GM19328 (cell line): Measurements from ENCODE around the gene ABHD18.
A peak's percentile ranks its signal among the peaks of the same experiment; 100 is the strongest.
"Not testable (repeated sequence)": the region's sequence is repeated elsewhere in the genome, so short reads cannot be mapped to it uniquely, and the experiment has no call there.

ENCODE experiments used
- ATAC-seq: cut with Tn5 transposase; IDR thresholded peaks from one replicate; pipeline ENCODE4 v1.9.1; 2021; ENCODE audit warnings: mild to moderate bottlenecking, moderate library complexity; ENCODE audit not compliant: unreplicated experiment

The ABHD18 gene

DNA sequence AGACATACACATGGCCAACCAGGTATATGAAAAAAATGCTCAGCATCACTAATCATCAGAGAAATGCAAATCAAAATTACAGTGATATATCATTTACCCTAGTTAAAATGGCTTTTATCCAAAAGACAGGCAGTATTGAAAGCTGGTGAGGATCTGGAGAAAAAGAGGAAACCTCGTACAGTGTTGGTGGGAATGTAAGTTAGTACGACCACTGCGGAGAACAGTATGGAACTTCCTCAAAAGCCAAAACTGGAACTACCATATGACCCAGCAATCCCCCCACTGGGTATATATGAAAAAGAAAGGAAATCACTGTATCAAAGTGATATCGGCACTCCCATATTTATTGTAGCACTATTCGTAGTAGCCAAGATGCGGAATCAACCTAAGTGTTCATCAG lies 23.4 kb downstream of the ABHD18 start:
- ATAC-seq = no peak

DNA sequence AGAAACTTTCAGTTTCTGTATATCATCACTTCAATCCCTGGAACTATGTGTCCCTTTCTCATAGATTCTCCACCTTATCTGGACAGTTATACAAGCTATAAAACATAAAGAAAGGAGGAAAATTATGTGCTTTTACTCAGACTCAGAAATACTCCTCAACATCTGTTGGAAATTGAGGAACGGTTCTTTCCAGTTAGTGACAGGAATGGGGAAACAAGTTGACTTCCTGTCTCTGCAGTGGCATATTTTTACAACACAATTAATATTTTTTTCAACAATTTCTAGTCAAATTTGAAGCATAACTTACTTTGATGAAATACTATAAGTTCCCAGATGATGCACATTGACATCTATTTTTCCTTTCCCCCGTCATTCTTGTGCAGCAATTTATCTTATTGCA lies 27.9 kb downstream of the ABHD18 start:
- ATAC-seq = no peak

DNA sequence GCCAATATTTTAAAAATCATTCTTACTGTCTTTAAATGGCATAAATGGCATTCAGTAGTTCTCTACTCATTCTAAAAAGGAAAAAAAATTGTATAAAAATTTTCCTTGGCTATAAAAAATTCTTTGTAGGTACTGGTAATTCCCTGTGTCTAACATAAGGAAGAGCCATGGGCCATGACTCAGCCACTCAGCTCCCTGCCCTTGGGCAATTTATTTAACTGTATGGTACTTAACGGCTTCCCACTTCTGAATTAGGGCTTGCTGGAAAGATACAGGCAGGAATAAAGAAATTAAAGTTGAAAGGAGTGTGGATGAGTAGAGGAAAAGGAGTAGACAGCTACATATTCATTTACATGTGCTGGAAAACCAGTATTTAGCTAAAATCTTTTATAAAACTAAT lies 30.6 kb downstream of the ABHD18 start:
- no peak for ATAC-seq

DNA sequence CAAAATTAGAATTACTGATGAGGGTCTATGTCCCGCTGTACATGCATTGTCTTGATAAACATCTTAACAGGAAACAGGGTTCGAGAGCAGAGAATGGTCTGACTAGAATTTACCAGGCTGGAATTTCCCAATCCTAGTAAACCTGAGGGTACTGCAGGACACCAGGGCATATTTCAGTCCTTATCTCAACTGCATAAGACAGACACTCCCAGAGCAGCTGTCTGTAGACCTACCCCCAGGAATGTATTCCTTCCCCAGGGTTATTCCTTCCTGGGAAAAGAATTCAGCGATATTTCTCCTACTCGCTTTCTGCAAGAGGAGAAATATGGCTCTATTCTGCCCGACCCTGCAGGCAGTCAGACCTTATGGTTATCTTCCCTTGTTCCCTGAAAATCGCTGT lies 31.3 kb downstream of the ABHD18 start:
- ATAC-seq = not testable (repeated sequence)

DNA sequence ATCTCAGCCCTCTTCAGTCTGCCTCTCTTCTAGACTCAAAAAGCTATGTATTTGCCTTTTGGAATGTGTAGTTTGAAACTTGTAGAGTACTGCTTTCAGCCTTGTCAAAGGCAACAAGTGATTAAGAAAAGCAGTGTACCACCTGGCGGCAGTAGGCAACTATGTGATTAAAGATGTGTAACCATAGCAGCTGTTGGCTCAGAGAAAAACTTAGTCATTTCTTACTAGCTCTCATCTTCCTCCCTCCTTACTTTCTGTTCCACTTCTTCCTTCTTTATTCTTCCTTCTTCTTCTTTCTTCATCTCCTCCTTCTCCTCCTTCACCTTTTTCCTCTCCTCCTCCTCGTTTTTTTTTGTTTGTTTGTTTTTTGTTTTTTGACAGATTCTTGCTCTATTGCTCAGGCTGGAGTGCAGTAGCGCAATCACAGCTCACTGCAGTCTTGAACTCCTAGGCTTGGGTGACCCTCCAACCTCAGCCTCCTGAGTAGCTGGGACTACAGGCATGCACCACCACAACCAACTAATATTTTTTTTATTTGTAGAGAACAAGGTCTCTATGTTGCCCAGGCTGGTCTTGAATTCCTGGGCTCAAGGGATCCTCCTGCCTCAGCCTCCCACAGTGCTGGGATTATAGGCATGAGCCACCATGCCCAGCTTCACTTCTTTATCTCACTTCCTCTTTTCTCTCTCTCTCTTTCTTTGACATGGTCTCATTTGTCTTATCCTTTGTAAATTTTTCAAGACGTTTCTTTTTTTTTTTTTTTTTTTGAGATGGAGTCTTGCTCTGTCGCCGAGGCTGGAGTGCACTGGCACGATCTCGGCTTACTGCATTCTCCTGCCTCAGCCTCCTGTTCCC lies 32.6 kb downstream of the ABHD18 start:
- ATAC-seq = peak; percentile 98

DNA sequence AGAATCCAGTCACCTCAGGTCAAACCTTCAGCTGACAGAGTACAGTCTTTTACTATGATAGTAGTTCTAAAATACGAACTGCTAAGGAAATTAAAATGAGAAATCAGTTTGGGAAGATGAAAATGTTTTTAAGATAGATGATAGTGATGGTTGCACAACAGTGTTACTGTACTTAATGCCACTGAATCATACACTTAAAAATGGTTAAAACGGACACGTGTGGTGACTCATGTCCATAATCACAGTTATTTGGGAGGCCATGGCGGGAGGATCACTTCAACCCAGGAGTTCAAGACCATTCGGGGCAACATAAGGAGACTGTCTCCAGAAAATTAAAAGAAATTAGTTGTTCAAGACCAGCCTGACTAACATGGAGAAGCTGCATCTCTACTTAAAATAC lies 41.4 kb downstream of the ABHD18 start:
- ATAC-seq = no peak

DNA sequence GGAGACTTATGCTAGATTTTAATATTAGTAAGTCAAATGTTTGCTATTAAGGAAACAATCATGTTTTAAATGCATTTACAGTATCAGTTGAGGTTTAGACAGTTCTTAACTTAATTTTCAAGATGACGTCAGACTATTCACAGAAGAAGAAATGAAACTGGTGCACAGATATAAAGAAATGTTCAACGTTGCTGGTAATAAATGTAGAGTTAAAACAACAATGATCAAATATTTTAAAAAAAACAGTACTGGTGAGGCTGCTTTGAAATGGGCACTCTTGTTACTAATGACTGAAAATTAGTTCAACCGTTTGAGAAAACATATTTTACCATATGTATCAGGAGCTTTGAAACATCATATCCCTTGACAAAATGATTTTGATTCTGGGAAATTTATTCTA lies 44.2 kb downstream of the ABHD18 start:
- no peak for ATAC-seq

DNA sequence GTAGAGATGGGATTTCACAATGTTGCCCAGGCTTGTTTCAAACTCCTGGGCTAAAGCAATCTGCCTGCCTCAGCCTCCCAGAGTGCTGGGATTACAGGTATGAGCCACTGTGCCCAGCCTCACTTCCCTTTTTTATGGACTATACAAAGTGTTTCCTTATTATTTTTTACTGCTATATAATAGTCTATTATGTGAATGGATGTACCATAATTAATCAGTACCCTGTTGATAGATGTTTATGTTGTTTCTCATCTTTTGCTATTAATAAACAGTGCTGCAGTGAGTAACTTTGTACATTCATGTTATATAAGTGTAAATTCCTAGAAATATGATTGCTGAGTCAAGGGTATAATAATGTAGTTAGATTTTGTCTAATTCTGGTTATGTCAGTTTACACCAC lies 60.1 kb downstream of the ABHD18 start:
- ATAC-seq = no peak

DNA sequence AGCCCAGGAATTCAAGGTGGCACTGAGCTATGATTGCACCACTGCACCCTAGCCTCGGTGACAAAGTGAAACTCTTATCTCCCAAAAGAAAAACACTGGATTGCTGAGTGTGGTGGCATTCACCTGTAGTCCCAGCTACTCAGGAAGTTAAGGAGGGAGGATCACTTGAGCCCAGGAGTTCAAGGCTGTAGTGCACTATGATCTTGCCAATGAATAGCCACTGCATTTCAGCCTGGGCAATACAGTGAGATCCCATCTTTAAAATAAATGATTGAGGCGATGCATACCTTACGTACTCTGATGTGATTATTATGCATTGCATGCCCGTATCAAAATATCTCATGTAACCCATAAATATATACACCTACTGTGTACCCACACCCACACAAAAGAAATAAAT lies 64.7 kb downstream of the ABHD18 start:
- ATAC-seq = no peak

DNA sequence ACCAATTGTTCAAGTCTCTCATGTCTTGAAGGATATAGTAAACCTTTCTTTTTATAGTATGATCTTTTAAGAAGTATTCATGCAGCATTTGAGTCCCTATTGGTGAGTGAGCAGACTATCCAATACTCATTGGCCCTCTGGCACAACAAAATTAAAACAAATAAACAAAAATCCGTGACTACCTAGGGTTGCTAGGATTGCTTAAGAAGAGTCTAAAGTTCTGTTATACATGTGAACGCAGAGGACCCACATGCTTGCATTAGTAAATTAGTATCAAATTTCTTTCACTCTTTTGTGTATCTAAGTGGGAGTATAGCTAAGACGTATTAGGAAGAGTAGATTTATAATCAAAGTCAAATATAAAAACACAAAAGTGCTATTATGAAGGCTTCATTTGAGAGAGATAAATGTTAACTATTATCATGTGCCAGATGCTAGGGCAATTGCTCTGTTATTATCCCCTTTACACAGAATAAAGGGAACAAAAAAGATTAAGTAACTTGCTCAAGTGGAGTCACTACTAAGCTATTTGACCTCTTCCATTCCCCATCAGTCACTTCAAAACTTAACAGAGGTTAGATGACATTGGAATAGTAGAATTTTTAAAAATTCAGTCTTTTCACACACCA lies 66.7 kb downstream of the ABHD18 start:
- no peak for ATAC-seq

DNA sequence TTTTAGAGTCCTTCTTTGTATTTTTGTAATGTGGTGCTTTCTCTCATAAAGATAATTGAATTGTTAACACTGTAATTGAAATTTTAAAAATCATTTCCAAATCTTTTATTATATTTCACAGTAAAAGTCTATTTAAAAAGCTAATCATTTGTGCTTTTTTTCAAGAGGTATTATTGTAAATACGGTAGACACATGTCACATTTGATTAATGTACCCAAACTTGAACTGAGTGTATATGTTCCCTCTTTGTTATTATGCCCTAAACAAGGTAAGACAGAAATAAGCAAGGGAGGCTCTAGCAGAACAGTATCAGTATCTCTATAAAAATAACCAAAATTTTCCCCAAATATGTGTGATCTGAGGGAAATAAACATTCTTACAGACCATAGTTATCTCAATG lies 74.4 kb downstream of the ABHD18 start:
- no peak for ATAC-seq

DNA sequence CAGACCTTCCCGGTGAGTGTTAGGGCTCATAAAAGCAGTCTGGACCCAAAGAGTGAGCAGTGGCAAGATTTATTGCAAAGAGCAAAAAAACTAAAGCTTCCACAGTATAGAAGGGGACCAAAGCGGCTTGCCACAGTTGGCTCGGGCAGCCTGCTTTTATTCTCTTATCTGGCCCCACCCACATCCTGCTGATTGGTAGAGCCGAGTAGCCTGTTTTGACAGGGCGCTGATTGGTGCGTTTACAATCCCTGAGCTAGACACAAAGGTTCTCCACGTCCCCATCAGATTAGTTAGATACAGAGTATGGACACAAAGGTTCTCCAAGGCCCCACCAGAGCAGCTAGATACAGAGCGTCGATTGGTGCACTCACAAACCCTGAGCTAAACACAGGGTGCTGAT lies 81.8 kb downstream of the ABHD18 start:
- not testable (repeated sequence) for ATAC-seq

DNA sequence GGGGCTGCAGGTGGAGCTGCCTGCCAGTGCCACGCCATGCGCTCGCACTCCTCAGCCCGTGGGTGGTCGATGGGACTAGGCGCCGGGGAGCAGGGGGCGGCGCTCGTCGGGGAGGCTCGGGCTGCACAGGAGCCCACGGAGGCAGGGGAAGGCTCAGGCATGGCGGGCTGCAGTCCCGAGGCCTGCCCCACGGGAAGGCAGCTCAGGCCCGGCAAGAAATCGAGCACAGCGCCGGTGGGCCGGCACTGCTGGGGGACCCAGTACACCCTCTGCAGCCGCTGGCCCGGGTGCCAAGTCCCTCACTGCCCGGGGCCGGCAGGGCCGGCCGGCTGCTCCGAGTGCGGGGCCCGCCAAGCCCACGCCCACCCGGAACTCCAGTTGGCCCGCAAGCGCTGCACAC lies 82.3 kb downstream of the ABHD18 start:
- ATAC-seq = not testable (repeated sequence)

DNA sequence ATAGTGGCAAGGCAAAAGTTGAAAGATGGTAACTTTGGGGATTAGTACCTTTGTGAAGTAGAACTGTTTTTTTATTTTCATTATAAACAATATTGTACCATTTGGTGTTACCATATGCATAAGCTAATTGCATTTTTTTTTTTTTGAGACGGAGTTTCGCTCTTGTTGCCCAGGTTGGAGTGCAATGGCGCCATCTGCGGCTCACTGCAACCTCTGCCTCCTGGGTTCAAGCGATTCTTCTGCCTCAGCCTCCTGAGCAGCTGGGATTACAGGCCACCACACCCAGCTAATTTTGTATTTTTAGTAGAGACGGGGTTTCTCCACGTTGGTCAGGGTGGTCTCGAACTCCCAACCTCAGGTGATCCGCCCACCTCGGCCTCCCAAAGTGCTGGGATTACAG lies 86.0 kb downstream of the ABHD18 start:
- not testable (repeated sequence) for ATAC-seq

DNA sequence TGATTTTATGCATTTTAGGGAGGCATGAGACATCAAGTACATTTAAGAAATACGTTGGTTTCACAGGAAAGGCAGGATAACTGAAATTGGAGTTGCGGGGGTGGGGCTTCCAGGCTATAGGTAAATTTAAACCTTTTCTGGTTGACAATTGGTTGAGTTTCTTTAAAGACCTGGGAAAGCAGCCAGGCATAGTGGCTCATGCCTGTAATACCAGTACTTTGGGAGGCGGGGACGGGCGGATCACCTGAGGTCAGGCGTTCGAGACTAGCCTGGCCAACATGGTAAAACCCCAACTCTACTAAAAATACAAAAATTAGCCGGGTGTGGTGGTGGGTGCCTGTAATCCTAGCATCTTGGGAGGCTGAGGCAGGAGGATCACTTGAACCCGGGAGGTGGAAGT lies 89.7 kb downstream of the ABHD18 start:
- ATAC-seq = not testable (repeated sequence)

DNA sequence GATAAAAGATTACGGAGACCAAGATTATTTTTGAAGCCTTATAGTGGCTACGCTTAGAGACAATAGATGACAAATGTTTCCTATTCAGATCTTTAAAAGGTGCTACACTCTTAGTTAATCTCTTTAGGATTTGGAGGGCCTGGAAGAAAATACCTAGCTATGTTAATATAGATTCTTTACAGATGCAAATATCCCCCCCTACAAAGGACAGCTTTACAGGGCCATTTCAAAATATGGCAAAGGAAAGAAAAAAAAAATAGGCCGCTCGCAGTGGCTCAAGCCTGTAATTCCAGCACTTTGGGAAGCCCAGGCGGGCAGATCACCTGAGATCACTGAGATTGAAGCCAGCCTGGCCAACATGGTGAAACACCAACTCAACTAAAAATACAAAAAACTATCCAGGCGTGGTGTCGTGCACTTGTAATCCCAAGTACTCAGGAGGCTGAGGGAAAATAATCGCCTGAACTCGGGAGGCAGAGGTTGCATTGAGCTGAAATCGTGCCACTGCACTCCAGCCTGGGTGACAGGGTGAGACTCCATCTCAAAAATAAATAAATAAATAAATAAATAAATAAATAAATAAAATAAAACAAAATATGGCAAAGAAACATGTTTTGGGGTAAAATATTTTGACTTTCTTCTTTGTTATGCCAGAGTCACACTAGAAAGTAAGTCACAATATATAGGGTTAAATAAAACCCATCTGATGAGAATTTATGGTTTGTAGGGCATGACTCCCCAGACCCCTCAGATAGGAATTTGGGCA lies 90.4 kb downstream of the ABHD18 start:
- ATAC-seq = not testable (repeated sequence)

DNA sequence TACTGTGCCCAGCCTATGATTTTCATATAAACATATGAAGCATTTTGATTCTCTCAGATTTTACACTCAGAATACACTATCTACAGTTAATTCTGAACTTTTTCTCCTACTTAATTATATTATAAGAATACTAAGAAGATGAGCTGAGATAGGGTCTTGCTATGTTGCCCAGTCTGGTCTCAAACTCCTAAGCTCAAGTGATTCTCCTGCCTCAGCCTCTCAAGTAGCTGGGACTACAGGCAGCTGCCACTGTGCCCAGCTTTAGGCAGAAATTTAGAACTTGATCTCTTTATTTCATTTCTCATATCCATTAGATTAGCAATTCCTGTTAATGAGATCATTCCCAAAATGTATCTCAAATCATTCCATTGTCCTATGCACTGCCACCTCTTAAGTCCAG lies 91.2 kb downstream of the ABHD18 start:
- no peak for ATAC-seq

DNA sequence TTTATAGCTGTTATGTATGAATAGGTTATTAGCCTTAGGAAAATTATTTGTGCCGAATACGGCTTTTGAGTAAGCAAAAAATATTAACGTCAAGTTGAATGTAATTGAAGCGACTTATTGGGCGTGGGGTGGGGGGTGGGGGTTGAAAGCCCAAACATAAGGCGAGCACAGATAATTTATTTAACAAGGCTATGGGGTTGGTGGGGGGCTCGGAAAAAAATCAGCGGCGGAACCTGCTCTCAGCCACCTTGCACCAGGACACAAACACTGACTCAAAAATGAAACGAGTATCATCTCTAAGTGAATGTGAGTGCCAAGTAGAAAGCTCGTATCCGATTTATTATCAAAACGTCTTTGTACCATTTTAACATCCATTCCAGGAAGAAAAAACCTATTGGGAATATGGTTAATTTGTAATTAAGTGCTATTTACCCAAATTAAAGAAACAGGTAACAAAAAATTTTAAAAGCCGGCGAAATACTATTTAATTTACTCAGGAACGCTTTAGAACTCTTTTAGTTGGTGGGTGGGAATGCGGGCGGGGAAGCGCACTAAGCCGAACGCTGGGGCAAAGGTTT lies 95.0 kb downstream of the ABHD18 start:
- ATAC-seq = no peak

DNA sequence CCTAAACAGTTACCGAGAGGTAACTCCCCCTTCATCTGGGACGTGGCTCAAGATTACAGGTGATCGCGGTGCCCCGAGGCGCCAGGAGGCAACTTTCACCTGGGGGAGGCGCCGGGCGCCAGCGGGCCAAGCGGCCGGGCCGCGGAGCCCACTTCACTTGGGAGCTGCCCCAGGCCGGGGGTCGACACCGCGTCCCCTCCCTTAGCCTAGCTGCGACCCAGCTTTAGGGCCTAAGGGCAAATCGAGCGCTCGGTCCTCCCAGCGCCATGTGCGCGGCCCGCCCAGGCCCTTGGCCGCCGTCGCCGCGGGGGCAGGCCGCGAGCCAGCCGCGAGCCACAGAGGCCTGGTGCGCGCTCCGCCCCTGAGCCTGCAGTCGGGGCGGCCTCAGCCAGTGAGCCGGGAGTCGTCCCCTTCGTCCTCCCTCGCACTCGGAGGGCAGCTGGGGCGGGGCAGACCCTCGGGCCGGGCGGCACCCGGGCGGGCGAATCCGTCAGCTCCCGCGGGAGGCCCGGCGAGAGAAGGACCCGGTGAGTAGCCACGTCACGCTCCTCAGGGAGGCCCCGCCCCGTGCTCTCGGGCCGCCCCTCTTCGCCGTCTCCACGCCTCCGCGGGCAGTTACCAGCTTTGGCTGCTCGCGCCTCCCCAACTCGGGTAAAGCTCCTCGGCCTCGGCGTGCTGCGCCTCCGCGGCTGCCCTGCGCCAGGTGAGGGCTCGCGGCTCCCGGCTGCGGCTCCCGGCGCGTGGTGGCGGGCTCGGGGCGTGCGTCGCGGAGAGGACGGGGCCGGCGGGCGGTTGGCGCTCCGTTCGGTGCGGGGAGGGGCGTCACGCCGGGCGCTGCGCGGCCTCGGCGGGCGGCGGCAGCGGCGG lies 95.7 kb downstream of the ABHD18 start, which contains the start of gene LARP1B:
LARP1B (plus strand) TSS at position 614 of the 867 bp plus-strand sequence. CDS start 13,640 bp downstream, outside the sequence.
- peak; percentile 90 for ATAC-seq
